NCI-H1694 treated with DMSO at 0.1 percent for 48 hours (cell line): ENCODE measurements around the gene RPL7A.
"Not testable (repeated sequence)": the region's sequence is repeated elsewhere in the genome, so short reads cannot be mapped to it uniquely, and the experiment has no call there.

Experiments used
- DNase-seq: peaks from one replicate; lab custom pipeline; 2025; lab: John Stamatoyannopoulos, UW

Gene RPL7A

DNA sequence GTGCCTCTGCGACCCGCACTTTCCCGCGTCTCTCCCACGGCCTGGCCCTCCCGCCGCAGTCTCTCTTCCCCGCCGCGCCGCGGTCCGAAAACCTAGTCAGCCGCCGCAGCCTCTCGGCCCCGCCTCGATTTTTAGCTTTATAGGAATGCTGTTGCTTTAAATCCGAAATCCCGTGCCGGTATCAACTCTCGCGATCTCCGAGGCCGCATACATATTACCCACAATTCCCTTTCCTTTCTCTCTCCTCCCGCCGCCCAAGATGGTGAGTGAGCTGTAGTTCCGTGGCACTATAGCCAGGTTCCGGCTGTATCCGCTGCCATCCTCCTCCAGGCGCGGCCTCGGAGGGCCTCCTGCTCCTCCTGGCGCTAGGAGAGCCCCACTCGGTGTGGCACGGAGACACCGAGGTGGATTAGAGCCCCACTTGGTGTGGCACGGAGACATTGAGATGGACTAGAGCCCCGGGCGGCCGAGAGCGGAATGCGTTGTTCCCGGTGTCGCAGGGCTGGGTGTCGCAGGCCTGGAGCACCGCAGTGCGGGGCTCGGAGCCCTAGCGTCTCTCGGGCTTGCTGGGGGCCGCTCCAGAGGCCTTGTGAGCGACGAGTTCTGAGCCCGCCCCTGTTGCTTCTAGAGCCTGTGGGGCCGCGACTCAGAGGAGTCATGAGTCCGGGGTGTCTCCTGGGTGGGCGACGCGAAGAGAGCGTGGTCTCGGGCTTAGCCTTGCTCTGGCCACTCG lies at the start of gene RPL7A, which contains the start of gene MED22:
Gene RPL7A, plus strand, starts transcription at position 234 of the 733 bp plus-strand sequence. Its CDS starts 26 bp downstream, at position 260.
Gene MED22, minus strand, starts transcription at position 147 of the 733 bp plus-strand sequence. CDS start 1,469 bp downstream, outside the sequence.
- DNase-seq: peak; percentile 92

DNA sequence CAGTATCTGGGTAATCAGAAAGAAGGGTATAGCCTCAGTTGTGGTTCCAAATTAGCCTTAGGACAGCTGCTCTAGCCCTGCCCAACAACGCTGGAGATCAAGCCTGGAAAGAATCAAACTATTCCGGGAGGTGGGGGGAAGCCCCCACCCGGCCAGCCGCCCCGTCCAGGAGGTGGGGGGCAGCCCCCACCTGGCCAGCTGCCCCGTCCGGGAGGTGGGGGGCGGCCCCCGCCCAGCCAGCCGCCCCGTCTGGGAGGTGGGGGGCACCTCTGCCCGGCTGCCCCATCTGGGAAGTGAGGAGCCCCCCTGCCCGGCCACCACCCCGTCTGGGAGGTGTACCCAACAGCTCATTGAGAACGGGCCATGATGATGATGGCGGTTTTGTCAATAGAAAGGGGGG lies 48.0 kb upstream of the RPL7A start:
- DNase-seq: not testable (repeated sequence)

DNA sequence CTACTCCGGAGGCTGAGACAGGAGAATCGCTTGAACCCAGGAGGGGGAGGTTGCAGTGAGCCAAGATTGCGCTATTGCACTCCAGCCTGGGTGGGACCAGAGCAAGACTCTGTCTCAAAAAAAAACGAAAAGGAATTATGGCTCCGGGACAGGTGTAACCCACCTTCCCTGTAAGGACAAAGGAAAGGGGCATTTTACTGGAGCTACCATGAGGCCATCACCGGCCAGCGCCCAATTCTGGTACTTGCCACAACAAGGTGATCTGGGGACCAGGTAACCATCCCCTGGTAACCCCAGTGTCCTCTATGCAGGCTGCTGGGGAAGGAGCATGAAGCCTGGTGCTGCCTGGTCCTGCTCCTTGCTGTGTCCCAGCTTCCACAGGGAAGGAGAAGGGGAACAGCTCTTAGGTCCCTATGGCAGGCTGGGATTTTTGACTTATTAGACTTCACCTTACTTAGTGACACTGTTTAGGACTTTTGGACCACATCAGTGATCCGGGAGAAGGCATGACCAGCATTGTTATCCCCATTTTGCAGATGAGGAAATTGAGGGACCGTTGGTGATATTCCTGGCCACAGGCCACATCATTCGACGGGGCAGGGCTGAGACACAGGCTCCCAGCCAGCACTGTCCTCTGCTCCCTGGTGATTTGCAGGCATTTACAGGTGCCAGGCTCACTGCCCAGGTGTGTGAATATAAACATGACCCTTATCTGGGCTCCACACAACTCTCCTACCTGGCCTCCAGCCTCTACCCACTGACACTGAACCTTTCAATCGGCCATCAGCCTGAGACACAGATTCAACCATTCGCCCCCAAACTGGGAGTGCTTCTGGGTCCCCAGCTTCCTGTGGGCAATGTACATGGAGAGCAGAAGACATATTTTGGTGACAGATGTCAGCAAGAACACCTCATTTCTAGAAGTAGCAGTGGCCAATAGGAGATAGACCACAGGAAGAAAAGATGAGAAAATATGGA lies 46.5 kb upstream of the RPL7A start:
- no peak for DNase-seq

DNA sequence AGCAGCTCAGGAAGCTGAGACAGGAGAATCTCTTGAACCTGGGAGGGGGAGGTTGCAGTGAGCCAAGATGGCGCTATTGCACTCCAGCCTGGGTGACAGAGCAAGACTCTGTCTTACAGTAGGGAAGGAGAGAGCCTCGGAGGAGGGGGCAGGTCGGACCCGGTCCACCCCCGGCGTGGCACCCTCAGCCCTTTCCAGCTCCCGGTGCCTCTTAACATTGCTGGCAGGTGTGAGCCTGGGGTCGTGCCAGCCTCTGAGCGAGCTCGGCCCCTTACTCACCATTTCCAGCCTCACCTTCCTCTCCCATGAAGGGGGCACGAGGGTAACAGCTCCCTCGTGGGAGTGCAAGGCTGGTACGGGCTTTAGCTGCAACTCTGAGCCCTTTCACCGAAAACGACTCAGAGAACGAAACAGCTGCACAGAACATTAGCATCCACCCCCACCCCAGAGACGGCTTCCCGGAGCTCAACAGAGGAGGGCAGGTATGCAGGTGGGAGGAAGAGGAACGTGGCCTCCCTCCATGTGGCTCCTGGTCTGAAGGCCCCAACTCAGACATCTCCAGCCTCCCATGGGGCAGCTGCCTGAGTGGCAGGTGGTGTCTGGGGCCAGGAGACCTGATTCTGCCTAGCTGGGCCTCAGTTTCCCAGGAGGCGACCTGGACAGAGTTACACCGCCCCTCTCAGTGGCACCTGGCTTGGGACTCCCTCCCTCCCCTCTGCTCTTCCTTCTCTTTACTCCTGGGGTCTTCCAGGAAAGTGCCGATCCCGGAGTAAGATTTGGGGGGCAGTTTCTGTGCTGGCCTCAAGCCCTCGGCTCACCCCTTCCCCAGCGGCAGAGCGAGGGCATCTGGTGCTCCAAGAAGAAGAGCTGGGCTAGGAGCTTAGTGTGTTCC lies 44.5 kb upstream of the RPL7A start:
- no peak for DNase-seq

DNA sequence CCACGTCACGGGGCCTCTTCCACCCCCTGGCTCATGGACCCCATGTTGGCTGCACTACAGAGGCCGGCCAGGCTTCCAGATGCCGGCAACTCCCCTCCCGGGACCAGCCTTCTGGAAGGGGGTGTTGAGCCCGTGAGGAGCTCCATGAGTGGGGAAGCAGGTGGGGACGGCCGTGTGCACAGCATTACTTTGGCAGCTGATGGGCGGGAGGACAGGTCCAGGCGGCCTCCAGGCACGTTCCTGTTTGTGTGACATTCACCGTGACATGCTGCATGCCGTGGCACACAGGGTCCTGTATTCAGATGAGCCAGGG lies 43.9 kb upstream of the RPL7A start:
- peak; percentile 49 for DNase-seq

DNA sequence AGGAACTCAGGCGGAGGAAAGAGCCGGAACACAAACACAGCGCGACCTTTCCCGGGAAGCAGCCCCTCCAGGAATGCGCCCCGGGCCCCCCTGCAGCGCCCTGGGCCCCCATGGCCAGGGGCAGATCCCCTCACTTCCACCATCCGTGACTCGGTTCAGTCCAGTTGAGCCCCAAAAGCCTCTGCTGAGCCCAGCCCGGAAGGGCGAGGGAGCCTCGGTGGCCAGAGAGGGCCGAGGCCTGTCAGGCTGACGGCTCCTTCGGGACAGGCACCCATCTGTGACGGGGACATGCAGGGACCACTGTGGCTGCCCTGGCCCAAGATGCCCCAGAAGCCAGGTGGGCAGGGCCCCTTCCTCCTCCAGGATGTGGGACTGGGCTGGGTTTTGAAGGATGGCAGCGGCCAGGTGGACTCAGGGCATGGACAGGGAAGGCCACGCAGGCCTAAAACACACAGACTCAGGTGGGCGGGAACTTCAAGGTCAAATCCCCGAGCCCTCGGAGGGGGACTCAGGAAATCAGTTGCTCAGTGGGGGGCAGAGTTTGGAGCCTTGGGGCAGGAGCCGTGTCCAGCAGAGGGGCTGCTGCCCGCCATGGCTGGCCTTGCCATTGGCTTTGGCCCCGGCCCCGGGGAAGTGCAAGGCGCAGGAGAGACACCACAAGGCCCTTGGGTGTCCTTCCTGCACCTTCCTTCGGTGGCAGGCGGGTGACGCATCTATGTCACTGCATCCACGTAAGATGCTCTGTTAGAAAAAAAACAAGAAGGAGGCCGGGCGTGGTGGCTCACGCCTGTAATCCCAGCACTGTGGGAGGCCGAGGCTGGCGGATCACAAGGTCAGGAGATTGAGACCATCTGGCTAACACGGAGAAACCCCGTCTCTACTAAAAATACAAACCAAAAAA lies 43.3 kb upstream of the RPL7A start:
- no peak for DNase-seq

DNA sequence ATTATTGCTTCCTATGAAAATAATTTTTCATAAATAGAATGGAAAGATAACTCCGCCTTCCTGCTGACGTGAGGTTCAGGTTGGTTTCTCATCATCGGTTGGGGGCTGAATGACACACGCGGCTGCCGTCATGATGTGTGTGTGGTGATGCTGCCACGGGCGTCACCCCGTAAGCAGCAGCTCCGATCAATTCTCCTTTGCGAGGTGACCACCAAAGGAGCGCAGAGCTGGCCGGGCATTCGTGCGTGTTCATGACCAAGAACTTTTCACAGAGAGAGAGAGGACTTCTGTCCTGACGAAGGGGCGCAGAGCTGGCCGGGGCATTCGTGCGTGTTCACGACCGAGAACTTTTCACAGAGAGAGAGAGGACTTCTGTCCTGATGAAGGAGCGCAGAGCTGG lies 42.3 kb upstream of the RPL7A start:
- no peak for DNase-seq

DNA sequence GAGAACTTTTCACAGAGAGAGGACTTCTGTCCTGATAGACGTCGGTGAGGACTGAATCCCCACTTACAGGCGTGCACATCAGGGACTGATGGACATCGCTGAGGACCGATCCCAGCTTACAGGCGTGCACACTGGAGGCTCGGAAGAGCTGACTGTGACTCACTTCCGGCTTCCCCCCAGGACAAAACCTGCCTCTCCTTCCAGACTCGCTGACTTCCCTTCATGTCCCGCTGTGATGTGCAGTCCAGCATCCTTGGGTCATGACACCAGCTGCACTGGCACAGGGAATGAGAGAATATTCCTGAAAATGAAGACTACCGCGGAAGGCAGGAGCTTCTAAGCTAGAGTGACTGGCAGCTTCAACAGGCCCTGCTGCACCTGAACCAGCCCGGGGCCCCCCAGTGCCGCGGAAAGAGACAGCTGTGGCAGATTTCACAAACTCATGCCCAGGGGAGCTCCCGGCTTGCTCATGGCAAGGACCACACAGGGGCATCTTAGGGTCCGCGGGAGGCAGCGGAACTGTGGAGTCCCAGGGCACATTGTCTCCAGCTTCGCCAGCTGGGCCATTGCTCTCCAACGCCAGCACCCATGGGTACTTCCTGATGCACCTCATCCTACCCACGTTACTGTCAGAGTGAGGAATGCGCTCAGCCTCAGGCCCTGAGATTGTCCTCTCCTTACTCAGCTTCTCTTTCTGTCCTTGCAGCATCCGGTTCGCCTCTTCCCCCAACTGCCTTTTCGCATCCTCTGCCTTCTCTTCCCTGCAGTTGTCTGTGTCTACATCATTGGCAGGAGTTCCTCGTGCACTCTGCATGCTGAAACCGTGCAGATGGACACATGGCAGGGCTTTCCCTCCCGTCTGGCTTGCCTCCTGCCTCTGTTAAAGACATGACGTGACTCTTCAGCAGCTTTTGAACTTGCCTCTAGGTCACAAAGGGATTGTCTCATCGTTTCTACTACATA lies 41.5 kb upstream of the RPL7A start:
- DNase-seq: peak; percentile 46

DNA sequence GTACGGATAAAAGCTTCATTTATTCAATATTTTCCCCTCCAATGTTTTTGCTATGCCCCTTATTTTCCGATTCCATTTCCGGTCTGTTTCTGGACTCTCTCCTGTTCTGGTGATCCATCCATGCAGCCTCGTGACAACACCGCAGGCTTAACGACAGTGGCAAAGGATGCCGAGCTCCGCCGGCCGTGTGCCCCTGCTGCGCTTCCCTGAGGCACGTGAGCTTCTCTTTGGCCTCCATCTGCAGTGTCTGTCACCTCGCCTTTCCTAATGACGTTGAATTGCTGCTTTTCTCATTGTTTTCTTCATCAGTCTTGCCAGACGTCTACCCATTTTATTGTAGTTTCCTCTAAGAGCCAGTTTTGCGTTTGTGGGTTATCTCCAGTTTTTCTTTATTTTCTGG lies 40.7 kb upstream of the RPL7A start:
- DNase-seq: no peak

DNA sequence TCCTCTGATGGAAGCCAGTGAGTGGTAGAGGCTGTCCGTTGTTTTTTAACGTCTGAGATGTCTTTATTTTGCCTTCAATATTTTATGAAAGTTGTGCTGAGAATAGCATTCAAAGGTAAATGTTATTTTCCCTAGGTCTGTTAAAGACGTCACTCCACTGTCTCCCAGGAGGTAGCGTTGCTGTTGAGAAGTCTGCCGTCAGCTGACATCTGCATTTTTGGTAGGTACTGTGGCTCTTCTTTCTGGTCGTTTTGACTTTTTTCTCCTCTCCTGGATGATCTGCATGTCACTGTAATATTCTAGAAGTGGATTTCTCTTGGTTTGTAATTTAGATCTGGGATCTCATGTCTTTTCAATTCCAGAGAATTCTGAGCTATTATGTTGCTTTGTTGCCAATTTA lies 38.4 kb upstream of the RPL7A start:
- DNase-seq: no peak

DNA sequence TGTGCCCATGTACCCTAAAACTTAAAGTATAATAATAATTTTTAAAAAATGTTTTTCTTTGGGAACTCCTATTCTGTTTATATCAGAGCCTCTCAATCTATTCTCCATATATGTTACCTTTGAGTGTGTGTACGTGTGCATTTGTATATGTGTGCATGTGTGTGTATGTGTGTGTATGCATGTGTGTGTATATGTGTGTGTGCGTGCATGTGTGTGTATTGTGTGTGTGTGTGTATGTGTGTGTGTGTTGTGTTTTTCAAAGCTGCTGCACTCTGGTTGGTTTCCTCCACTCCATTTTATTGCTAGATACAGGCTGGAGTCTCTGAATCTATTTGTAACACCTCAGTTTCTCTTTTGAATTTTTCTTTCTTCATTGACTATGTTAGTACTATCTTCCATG lies 32.0 kb upstream of the RPL7A start:
- no peak for DNase-seq

DNA sequence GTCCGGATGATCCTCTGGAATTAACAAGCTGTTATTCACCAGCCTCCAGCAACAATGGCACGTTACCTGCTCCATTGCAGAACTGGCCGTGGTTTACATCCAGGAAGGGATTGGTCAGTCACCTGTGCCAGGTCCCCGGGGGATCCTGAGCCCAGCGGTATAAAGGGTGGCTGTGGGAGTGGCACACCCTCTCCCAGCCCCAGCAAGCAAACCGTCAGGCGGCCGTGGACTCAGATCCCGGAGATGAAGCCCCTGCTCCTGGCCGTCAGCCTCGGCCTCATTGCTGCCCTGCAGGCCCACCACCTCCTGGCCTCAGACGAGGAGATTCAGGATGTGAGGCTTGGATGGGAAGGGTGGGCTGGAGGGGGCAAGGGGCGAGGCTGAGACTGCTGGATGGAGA lies 30.5 kb upstream of the RPL7A start:
- not testable (repeated sequence) for DNase-seq

DNA sequence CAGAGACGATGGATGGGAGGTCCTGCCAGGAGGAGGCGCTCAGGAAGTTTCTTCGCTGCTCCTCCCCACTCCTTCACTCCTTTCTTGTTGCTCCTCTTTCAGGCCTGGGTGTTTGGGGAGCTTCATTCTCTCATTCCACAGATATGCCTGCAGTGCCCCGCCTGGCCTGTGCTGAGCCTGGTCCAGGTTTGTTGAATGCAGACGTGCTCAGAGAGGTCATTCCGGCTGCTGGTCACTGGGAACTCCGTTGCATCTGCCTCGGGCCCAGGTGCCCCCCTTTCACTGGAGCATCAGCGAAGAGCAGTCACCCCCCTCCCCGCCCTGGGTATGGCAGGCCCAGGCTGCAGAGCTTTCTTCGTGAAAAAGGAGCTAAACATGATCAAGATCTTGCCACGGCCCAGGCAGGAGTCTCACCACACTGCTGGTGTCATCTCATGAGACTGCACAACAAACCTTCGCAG lies 27.6 kb upstream of the RPL7A start:
- no peak for DNase-seq

DNA sequence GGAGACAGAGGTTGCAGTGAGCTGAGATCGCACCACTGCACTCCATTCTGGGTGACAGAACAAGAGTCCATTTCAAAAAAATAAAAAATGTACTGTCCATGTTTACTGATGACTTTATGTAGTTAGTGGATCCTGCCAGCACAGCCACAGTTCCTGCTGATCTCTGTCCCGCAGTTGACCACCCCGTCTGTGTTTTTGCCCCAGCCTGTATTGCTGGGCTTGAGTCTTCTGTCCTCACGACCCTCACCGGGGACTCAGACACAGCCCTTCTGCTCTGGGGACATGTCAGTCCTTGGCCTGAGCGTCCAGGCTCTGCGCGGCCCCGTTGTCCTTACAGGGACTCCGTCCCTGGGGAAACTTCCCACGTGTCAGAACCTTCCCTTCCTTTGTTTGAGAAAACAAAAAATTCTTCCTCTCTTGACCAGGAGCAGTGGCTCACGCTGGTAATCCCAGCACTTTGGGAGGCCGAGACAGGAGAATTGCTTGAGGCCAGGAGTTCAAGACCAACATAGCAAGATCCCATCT lies 26.5 kb upstream of the RPL7A start:
- DNase-seq: no peak

DNA sequence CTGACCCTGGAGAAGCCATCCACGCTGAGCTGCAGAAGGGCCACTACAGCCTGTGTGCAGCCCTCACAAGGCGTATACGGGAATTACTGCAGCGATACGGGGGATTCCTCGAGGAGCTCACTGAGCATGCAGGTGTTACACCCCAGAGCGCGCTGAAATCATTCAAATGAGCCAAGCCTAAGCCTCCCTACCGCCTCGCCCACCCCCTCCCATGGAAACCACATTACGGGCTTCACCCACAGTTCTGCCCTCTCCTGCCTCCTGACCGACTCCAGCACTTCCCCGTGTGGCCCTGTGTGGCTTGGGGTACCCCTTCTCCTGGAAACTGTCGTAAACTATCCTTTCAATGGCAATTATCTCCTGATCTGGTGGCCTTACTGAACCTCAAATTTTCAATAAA lies 25.3 kb upstream of the RPL7A start:
- DNase-seq: no peak

DNA sequence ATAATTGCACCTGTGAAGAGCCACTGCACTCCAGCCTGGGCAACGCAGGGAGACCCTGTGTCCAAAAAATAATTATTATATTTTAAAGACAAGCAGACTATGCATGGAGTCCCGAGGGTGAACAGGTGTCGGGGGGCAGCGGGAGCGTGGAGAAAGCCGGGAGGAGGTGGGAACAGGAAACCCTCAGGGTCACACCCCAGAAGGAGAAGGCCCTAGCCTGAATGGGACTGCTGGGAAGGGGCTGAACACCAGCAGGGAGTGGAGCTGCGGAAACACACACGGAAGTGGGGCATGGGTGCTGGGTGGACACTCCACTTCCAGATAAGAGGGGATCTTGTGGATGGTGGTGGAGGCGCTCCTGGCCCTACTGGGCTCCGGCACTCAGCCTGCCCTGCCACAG lies 24.8 kb upstream of the RPL7A start:
- no peak for DNase-seq

DNA sequence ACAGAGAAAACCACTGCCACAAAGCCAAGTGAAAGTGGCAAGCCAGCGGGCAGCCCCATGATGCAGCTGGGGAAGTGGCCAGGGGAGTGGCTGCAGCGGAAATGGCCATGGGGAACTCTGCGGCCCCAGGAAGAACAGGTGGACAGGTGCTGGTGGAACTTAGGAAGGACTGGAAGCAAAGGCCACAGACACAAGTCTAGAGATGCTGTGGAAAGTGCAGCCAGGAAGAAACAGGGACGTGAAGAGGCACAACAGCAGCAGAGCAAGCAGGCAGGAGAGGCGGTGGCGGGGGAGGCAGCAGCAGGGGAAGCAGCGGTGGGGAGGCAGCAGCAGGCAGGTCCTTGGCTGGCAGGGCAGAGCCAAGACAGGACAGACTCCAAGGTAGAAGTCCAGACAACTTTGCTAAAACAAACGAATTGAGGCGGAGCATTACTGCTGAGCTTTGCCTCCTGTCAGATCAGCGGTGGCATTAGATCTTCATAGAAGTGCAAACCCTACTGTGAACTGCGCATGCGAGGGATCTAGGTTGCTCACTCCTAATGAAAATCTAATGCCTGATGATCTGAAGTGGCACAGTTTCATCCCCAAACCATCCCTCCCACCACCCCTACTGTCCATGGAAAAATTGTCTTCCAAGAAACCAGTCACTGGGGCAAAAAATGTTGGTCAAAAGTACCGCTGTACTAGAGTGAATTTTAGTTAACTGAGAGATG lies 23.9 kb upstream of the RPL7A start:
- DNase-seq: no peak

DNA sequence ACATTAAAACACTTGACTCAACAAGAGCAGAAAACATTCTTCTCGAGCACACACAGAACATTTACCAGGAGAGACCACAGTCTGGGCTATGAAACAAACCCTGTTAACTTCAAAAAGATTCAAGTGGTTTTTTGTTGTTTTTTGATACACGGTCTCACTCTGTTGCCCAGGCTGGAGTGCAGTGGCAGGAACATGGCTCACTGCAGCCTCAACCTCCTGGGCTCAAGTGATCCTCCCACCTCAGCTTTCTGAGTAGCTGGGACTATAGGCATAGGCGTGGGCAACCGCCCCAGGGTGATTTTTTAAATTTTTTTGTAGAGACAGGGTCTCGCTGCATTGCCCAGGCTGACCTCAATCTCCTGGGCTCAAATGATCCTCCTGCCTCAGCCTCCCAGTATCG lies 21.0 kb upstream of the RPL7A start:
- not testable (repeated sequence) for DNase-seq
